Glomerular endothelial cell (primary cell): Measurements from ENCODE around the gene PXMP2. TPM values are rescaled to one million over a fixed set of nuclear protein-coding genes. Genes with fewer than 3 reads are reported as not detected.

Source experiments
- DNase-seq: peaks from one replicate; pipeline ENCODE4 v3.0.0-alpha.2; 2011; ENCODE audit warnings: low read depth, low spot score; ENCODE audit errors: extremely low read depth
- total RNA-seq: library from RNA; depleted of rRNA; stranded (reverse); fragments of >200 nt; gene quantifications from 2 replicates; pipeline ENCODE4 v1.2.3, GENCODE V29; 2015

PXMP2 gene
- total RNA-seq, 1 donor from 2014 or later, result 21.6 TPM

DNA sequence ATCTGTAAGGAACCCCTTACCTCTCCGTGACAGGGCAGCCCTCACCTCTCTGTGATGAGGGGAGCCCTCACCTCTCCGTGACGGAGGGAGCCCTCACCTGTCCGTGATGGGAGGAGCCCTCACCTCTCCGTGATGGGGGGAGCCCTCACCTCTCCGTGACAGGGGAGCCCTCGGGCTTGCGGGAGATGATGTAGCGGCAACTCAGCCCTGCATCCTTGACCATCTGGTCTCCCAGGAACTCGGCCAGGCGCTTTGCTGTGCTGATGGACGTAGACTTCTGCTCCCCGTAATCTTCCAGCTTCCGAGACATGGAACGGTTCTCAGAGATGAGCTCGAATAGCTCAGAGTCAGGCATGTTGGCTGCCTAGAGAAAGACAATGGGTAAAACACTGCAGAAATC is 28.2 kb upstream of the PXMP2 start:
- no peak for DNase-seq

DNA sequence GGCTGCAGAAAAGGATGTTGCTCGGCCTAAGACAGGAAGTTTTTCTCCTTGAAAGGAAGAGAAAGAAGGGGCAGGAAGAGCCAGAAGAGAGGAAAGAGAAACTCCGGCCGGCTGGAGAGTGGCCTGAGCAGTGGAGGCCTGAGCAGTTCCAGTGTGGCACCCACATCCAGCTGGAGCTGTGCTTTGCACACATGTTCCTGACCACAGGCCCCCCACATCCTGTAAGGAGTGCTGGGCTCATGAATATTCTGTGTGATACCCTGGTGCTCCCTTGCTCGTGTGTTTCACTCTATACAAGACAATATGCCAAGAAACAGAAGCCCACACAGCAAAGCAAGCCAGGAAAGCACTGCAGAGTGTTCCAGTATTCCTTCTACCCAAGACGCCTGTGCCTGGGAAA is 27.3 kb upstream of the PXMP2 start:
- DNase-seq, result no peak

DNA sequence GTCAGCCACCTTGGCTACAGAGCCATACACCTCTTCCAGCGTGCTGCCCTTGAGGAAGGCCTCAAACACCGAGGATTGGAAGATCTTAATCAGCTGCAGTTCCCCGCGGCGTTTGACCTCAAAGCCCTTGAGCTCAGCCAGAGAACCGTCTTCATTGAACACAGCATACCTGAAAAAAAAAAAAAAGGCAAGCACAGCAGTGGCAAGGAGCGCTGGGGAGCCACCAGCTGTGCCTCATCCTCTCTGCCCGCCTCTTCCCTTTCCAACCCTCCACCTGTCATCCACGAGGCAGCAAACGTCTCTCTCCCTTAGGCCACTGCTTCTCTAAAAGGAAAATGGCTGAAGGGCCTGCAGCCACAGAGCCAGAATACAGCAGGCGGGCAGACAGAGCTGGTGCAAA is 26.4 kb upstream of the PXMP2 start:
- DNase-seq, result no peak

DNA sequence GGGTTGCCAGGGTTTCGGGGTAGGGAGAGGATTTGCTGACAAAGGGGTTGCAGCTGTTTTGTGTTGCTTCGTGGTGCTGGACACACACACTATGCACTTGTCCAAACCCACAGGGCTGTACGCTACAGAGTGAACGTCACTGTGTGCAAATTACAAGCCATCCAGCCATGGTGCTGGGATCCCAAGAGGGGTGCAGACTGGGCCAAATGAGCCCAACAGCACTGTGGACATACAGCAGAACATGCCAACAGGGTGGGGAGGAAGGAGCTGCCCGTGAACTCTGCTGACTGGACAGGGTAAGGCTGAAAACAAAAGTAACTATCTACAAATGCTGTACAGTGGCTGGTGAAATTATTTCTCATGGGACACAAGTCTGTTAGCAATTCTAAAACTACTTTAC is 25.4 kb upstream of the PXMP2 start:
- no peak for DNase-seq

DNA sequence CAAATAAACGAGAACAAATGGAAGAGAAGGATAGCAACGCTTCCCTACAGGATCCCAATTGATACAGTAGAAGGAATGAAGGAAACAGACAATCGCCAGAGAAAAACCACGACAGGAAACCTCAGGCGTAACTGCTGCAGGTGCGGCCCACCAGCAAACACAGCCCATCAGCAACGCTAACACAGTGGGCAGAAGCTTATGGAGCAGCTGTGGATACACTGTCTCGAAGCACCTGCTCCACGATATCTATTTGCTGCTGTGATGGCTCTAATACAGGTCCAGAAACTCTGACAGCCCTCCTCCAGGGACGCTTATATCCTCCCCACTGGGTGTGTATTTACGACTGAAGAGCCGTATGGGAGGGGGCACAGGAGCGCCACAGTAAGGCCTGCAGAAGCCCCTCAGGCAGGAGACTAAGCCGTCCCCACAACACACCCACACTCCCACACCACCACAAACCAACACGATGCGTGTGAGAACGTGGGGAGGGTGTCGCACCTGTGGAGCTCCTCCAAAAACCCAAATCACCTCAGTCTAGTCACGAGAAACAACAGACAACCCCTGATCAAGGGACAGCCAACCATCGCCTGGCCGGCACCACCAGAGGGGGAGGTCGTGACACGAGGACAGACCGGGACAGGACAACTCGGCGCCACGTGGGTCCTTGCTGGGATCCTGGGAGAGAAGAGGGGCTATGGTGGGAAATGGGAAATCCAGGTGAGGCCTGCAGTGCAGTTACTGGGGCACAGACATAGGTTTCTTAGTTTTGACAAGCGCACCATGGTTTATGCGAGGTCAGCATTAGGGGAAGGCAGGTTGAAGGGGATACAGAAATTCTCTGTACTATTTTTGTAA is 24.3 kb upstream of the PXMP2 start:
- no peak for DNase-seq

DNA sequence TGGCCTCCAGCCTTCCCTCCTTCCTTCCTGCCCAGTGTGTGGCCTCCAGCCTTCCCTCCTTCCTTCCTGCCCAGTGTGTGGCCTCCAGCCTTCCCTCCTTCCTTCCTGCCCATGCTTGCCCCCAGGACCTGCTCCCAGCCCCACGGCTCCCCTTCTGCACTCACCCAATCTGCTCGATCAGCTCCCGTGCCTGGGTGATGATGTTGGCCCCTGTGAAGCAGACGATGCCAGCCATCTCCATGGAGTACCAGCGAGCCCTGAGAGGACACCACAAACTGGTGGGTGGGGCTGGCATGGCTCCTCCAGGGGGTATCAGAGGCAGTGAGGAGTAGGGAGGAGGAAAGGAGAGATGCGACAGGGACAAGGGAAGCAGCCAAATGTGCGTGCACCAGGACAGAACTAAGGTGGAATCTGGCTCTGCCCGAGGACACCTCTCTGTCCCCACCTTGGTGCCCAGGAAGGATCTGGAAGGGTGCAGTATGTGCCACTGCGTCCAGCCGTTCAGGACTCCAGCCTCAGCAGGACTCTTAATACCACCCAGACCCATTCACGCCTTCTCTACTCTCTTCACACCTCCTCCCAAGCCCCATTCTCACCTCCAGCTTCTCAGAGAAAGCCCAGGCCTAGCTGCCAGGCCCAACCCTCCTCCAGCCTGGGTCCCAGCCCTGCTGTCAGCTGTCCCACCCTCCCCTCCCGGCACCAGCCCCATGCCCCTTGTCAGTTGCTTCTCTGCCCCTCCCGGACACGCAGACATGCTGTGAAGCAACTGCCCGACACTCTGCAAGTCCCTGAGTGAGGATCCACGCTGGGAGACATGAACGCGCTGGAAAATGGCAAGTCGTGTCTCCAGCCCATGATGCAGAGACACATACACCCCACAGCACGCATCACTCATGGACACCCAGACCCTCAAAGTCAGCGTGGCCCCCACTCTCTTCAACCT is 22.9 kb upstream of the PXMP2 start:
- no peak for DNase-seq

DNA sequence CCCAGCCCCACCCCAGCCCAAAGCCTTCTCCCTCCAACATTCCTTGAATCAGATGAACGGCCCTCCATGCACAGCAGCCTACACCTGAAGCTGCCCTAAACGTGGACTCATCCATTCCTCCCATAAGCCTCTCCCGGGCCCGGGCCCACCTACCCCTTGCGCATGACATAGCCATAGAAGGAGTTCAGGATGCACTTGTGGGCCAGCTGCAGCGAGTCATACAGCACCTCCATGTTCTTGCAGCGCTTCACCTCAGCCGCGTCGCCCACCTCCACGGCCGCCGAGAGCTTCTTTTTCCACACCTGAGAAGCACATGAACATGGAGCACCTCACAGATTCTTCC is 22.3 kb upstream of the PXMP2 start:
- no peak for DNase-seq

DNA sequence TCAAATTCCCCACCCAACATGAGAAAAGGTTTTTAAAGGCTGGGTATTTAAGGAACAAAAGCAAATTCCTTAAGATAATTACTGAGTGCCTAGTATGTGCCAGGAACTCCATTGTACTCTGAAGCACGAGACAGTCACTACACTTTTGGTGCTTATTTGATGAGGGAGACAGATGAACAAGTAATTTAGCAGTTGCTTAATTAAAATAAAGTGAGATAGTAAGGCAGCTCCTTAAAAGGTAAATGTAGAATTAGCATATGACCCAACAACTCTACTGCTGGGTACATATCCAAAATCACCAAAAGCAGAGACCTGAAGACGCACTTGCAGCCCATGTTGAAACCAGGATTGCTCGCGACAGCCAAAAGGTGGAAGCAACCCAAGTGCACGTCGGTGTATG is 21.6 kb upstream of the PXMP2 start:
- DNase-seq, result no peak

DNA sequence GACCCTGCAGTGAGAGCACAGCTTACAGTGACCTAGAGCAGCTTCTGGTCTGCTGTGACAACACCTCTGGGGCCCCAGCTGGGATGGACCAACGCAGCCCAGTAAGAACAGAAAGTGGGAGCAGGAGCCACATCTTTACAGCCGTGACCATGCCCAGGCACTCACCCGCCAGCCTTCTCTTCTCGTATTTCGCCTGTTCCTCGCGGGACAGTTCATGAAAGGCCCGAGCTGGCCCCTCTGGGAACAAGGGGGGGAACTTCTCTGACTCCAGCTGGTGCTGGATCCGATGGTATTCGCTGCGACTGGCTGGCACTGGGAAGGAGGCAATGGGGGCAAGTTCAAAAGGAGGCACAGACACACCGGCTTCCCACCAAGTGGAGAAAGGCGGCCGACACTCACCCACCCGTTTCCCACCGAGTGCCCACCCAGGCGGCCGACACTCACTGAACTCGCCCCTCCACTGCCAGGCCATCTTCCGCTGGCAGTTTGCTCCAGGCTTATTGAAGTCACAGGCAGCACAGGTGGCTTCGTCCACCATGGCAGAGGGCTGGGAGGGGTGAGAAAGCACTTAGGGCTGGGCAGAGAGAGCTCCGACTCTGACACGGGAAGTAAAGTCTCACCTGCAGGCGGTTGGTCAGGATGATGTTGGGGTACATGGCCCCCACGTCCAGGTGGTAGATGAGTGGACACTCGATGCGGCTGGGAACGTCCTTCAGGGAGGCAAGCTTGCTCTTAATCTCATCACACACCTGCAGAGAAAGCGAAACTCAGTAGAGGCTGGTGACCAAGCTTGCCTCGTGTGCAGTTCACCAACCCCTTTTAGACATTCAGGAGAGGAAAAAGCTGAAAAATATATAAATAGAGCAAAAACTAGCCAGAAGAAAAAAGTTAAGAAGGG is 18.9 kb upstream of the PXMP2 start:
- DNase-seq, result no peak

DNA sequence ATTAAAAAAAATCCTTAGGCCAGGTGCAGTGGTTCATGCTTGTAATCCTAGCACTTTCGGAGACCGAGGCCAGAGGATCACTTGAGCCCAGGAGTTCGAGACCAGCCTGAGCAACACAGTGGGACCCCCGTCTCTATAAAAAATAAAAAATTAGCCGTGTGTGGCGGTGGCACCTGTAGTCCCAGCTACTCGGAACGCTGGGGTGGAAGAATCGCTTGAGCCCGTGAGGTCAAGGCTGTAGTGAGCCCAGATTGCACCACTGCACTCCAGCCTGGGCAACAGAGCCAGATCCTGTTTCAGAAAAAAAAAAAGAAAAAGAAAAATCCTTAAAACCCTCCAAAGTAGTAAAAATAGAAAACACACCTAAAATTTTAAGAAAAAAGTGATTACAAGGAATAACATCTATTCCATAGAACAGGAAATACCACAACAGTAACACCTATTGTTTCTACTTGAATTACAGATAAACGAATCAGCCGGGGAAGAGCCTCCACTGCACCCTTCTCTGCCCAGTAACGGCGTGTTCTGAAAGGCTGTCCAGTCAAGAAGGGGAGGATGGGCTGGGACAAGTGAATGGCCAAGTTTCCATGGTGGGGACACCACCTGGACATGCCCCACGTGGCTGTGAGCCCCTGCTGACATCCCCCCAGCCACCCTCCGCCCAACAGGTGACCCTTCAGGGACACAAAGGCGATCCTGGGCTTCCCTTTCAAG is 18.1 kb upstream of the PXMP2 start:
- DNase-seq, result no peak

DNA sequence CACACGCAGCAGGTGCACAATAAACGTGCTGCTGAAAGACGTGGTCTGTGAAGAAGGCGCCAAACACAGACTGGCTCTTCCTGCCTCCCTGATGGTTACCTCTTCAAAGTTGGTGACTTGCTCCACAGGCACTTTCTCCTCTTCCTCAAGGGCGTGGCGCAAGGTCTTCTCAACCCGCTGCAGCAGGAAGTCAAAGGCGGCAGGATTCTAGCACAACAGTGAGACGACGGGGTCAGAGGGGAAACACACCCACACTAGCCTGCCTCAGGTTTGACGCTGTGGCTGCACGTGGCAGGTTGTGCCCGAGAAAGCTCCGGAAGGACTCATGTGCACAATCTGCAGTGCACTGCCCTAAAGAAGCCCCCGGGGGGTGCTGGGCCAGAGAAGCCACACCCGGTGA is 15.3 kb upstream of the PXMP2 start:
- no peak for DNase-seq

DNA sequence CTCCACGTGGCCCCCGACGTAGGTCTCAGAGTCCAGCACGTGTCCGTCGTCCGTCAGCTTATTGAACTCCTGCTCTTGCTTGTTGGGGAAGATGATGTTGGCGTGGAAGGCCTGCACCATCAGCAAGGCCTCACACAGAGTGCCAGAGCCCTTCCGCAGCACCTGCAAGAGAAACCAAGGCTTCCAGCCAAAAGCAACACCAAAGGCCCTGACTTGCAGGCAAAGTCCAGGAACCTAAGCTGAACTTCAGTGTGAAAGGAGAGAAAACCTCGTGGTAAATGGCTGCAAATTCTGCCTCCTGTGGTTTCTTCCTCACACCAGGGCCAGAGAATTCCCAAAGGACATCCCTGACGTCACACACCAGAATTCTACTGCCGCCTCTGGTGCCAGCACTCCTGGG is 14.7 kb upstream of the PXMP2 start:
- no peak for DNase-seq

DNA sequence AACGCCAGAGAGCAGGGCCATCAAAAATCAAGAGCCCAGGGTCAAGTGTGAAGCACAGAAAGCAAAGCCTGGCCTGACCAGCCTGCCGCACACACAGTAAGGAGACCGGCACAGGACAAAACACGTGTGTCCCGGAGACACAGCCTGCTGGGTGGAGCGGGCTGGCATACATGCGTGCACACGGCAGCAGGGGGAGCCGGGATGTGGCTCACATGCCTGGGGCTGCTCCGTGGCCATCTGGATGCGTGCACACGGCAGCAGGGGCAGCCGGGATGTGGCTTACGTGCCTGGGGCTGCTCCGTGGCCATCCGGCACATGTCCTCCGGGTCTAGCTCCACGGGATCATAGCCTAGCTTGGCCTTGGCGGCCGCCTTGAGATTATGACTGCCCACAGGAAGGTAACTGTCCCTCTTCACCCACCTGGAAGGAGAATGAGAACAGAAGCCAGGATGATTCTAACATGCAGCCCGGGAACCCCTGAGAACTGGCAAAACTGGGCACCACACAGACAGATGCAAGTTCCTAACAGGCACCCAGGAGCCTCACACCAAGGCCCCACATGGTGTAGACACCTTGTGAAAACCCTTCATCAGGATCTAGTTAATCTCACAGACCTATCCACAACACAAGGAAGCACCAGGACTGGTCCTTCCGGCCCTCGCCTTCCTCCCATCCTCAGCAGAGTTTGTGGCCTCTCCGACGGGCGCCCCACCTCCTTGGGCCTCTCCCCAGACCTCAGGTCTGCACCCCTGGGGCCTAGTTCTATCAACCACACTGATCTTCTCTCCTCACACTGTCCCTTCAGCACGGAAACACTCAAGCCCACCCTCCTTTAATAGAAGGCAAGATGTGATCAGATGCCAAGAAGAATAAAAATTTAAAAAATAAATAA is 13.9 kb upstream of the PXMP2 start:
- no peak for DNase-seq

DNA sequence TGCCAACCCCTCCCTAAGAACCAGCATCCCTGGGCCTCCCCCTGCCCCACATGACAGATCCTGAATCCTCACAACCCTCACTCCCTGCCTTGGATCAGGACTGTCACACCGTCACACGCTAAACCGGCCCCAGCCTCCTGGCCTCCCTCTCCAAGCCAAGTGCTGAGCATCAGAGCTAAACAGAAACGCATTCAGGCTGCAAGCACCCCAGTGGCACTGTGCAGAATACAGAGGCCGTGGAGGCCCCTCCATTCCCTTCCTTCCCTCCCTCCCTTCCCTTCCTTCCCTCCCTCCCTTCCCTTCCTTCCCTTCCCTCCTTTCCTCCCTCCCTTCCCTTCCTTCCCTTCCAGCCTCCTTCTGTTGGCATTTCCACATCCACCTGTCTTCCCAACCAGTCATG is 12.8 kb upstream of the PXMP2 start:
- DNase-seq, result no peak

DNA sequence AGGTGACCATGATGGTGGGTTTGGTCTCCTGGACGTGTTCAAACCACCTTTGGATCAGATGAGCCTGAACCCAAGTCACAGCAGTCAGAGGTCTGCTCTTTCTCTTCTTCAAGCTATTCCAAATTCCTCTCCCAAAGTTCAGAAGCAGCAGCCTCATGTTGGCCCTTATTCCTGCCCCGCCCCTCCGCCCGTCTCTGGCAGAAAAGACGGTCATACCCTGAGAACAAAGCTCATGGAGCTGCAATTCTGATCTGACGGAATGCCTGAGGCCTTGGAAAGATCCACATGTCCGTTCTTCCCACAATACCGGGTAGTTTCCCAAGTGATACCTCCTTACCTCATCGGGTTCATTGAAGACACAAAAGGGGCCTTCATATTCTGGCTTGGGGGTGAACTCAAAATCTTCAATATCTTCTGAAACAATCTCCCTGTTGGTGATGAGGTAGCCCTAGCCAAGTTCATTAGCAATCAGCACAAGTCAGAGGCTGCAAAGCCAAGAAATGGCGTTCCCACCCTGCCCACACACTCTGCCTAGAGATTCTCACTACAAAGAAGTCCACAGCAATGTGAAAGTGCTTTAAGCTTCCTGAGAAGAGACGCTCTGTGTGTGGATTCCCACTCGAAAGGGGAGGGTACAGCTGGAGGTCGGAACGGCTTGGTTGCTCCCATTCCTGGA is 11.5 kb upstream of the PXMP2 start:
- DNase-seq, result no peak

DNA sequence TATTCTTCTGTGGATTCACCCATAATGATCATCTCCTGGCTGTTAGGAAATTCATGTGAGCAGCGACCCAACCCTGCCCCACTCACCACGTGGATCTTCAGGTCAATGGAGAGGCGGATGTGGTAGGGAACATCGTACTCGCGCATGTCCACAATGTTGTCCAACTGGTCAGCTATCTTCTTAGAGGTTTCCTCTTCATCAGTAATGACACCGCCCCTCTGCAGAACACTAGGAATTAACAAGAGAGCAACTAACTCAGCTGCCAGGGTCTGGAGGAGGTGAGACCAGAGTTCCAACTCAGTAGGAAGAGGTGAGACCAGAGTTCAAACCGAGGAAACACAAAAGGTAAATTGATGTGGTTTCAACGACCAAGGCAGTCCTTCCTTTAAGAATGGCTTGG is 9.9 kb upstream of the PXMP2 start:
- no peak for DNase-seq

DNA sequence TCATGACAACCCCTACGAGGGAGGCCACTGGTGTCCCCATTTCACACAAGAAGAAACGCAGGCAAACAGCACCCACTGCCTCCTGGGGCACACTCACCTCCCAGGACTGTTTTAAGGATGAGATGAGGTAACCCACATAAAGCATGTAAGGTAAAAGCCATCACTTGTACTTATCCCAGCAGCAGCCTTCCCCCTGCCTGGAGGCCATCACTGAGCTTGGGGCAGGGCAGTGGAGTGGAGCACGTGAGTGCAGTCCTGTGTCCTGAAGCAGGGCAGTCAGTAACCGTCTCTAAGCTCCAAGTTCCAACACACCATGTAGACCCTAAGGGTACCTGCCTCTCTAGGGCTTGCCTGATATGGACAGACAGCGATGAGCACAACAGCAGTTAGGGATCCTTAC is 2.0 kb upstream of the PXMP2 start:
- DNase-seq, result no peak

DNA sequence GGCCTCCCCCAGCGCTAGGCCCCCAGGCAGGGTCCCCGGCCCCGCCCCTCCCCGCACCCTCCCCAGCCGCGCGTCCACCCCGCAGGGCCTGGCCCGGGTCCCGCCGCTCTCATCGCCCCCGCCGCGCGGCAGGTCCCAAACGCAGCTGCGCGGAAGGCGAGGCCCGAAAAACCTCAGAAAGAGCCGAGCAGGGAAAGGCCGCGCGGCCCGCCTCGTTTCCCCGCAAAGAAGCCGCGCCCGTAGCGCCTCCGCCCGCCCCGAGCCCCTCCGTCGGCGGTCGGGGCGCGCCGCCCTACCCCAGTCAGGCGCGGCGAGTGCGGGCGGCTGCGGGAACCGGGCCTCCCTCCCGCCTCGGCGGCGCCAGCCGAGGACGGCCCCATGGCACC is 569 bp upstream of the PXMP2 start:
- no peak for DNase-seq

DNA sequence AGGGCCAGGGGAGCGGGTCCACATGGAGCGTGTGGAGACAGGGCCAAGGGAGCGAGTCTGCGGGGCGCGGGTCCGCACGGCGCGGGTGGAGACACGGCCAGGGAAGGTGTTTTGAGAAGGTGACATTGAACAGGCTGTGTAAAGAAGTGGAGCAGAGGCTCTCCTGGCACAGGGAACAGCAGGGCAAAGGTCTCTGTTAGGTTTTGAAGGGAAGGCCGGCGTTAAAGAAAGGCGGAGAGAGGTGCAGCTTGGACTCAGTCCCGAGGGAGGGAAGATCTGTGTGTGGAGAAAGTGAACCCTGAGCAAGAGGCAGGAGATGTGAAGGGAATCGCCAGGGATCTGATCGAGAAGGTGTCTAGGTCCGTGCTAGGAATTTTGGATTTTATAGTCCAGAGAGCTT is 1.8 kb downstream of the PXMP2 start:
- no peak for DNase-seq
